Astrocyte (in vitro differentiated cells and primary cell): ENCODE measurements around the gene CNTNAP1.

Experiments used
- CTCF ChIP-seq: IDR thresholded peaks from 2 replicates; pipeline ENCODE4 v1.5.1; 2011; ENCODE audit warnings: low read depth, mild to moderate bottlenecking, inconsistent platforms, low read length, moderate library complexity; ENCODE audit not compliant: insufficient read depth
- EZH2 ChIP-seq: IDR thresholded peaks from 2 replicates; pipeline ENCODE4 v1.6.1; 2012; ENCODE audit warnings: mild to moderate bottlenecking, low read length, inconsistent platforms; ENCODE audit not compliant: insufficient read depth

GRCh38 chr17:42669977-42670788 is 12.1 kb upstream of the CNTNAP1 start:
- TF ChIP-seq EZH2 (no peak), CTCF (no peak)
